Tracheal epithelial cell (primary cell): ENCODE data around the gene ACAN. TPM values are rescaled to one million over a fixed set of nuclear protein-coding genes. Genes with fewer than 3 reads are reported as not detected.

Experiments used
- total RNA-seq: library from RNA; depleted of rRNA; stranded (reverse); fragments of >200 nt; gene quantifications from 2 replicates; pipeline ENCODE4 v1.2.1, GENCODE V29; 2014

The ACAN gene
- total RNA-seq: not detected in 2 replicates

DNA sequence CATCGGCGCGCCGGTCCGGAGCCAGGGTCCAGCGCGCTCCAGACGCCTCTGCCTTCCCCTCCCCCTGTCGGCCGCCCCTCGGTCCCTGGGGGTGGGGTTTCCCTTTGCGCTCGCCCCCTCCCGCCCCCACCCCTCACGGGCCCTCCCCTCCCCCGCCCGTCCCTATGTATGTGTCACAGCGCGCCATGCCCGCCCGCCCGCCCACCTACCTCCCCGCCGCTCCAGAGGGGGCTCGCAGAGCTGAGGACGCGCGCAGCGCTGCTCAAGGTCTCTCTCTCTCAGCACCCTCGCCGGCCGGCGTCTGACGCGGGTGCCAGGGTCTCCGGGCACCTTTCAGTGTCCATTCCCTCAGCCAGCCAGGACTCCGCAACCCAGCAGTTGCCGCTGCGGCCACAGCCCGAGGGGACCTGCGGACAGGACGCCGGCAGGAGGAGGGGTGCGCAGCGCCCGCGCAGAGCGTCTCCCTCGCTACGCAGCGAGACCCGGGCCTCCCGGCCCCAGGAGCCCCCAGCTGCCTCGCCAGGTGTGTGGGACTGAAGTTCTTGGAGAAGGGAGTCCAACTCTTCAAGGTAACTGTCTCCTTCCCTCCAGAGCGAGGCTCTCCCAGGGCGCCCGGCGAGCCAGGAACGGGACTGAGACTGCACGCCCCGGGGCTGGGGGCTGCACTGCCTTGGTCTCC is at the start of gene ACAN:
ACAN (plus strand) TSS at position 196 of the 679 bp plus-strand sequence. CDS start 32,771 bp downstream, outside the sequence.

DNA sequence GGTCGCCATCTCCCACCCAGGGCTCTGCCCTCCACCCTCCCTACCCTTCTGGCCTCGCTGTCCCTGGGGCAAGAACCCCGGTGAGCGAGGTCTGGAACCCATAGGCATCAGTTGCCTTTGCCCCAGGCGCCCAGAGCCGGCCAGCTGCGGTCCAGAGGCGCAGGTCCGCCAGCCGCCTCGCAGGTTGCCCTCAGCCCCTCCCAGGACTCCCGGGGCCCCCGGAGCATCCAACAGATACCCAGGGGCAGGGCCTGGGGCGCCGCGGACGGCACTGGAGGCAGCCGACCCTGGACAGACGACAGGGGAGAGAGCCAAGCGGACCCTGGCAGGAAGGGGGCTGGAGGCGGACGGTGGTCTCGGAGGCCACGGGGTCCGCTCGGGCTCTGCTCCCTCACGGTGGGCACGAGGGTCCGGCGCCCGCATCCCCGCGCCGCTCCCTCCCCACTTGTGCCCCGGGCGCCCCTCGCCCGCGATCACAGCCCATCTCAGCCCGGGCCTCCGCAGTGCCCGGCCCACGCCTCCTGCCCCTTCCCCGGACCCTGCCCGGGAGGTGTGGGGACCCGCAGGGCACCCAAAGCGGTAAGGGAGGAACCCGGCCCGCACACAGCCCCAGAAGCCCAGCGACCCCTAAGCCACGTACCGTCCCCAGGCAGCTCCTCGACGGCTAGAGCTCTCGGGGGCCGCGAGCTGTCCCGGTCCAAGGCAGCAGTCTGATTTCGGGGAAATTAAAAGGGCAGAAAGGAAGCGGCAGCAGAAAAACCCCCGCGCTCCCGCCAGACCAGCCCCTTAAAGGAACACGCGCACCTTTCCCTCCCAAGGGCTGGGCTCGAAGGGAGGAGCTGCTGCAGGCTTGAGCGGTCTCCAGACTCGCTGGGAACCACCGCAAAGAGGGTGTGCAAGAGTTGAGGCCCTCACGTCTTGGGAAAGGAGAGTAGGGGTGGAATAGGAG is 91.9 kb downstream of the ACAN start, which contains the start of gene HAPLN3:
HAPLN3 (minus strand) TSS at position 726 of the 949 bp plus-strand sequence. CDS start 8,246 bp downstream, outside the sequence.

GRCh38 chr15:88913017-88913849 is 110.0 kb downstream of the ACAN start, which contains the start of gene MFGE8:
MFGE8 (minus strand) TSS chr15:88913379; CDS start chr15:88913319, 60 bp downstream.

Other genes with a start within 250 kb of the ACAN start
- gene AEN, start 182.1 kb upstream of the ACAN start, total RNA-seq: 36.7 and 55.9 TPM in 2 replicates
- 7.0 and 38.6 TPM in 2 replicates for gene ISG20, start 164.4 kb upstream of the ACAN start, total RNA-seq
- gene HAPLN3, start 92.1 kb downstream of the ACAN start, total RNA-seq: 1.7 and 6.5 TPM in 2 replicates
- gene MFGE8, start 109.9 kb downstream of the ACAN start, total RNA-seq: 53.3 and 94.7 TPM in 2 replicates